Subcutaneous adipose tissue (tissue), 4 donors: Measurements from ENCODE around the gene SERPINA5. TPM values are rescaled to one million over a fixed set of nuclear protein-coding genes. Genes with fewer than 3 reads are reported as not detected.

ENCODE experiments used
- total RNA-seq, 4 donors: library from RNA; depleted of rRNA; stranded (reverse); fragments of >200 nt; gene quantifications; one replicate each; pipeline ENCODE4 v1.1.0, GENCODE V29; 2016
- TF ChIP-seq, protein P1 (sequence below): fragments of 450-650 bp; IDR thresholded peaks from one replicate; pipeline ENCODE4 v1.5.1; 2016; ENCODE audit warnings: low read depth, mild to moderate bottlenecking, control low read depth, antibody characterized with exemption, moderate library complexity

Gene SERPINA5
- total RNA-seq, 4 donors from 2014 or later = 2.0 to 5.5 (median 3.2) TPM

DNA sequence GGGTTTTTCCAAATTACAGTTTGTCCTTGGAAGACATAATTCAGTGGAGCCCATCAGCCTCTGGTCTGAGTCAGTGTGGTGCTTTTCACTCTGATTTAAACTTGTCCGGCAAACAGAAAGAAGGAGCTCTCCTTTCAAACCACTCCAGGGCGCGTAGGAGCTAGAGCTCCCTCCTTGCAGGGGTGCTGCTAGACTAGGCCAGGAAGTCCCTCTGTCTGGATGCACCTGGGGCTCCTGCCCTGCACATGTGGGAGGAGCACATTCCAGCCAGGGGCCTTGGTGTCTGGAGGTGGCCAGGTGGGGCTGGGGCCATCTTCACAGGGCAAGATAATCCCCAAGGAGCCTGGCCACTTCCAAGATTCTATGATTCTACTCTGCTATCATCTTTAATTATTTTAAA is 34.0 kb downstream of the SERPINA5 start:
- TF ChIP-seq, protein P1, sequence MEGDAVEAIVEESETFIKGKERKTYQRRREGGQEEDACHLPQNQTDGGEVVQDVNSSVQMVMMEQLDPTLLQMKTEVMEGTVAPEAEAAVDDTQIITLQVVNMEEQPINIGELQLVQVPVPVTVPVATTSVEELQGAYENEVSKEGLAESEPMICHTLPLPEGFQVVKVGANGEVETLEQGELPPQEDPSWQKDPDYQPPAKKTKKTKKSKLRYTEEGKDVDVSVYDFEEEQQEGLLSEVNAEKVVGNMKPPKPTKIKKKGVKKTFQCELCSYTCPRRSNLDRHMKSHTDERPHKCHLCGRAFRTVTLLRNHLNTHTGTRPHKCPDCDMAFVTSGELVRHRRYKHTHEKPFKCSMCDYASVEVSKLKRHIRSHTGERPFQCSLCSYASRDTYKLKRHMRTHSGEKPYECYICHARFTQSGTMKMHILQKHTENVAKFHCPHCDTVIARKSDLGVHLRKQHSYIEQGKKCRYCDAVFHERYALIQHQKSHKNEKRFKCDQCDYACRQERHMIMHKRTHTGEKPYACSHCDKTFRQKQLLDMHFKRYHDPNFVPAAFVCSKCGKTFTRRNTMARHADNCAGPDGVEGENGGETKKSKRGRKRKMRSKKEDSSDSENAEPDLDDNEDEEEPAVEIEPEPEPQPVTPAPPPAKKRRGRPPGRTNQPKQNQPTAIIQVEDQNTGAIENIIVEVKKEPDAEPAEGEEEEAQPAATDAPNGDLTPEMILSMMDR = no peak

DNA sequence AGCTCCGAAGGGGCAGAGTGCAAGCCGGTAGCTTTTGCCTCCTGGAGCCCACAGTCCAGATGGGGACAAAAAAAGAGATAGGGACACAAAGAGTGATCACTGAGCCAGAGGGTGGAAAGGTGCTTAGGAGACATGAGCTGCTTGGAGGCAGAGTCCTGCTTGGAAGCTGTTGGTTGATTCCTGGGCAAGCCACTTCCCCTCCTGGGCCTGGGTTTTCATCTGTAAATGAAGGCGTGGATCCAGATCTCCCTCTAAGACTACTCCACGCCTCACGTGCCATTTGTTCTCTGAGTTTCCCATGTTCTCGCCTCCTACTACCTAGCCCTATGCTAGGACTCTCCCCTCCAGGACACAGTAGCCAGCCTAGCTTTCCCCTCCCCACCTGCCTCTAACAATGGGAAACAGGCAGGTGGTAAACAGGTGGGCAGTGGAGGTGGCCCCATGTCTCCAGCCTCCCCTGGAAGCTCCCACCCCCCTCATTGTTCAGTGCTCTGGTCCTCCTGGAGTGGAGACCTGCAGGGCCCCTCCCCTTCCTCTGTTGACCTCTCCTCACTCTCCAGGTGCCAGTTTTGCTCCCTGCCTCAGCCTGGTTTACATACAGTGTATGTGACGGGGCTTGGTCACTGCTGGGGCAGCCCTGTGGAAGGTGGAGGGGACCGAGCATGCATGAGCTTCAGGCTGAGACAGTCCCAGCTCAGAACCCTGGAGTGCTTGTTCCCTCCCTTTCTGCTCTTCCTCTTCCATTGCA is 34.8 kb downstream of the SERPINA5 start:
- TF ChIP-seq, protein P1 = no peak

DNA sequence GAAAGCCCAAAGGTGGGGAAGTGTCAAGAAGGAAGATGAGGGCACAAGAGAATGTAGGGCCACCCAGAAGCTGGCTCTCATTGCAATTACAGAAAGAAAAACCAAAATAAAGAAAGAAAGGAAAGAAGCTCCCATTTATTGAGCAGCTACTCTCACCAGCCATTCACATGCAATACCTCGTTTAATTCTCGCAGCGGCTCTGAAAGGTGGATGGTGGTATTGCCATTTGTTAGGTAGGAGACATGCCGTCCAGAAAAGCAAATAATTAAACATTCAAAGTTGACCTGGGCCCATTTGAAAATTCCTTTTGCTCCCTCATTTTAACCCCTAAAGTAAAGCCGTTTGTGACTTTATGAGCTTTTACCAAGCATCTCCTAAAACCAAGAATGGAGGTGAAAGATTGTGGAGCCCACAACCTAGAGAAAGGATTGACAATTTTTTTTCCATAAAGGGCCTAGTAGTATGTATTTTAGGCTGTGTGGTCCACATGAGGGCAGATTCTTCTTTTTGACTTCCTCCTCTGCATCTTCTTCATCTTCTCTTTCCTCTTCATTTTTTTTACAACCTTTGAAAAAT is 36.2 kb downstream of the SERPINA5 start:
- TF ChIP-seq, protein P1 = no peak

DNA sequence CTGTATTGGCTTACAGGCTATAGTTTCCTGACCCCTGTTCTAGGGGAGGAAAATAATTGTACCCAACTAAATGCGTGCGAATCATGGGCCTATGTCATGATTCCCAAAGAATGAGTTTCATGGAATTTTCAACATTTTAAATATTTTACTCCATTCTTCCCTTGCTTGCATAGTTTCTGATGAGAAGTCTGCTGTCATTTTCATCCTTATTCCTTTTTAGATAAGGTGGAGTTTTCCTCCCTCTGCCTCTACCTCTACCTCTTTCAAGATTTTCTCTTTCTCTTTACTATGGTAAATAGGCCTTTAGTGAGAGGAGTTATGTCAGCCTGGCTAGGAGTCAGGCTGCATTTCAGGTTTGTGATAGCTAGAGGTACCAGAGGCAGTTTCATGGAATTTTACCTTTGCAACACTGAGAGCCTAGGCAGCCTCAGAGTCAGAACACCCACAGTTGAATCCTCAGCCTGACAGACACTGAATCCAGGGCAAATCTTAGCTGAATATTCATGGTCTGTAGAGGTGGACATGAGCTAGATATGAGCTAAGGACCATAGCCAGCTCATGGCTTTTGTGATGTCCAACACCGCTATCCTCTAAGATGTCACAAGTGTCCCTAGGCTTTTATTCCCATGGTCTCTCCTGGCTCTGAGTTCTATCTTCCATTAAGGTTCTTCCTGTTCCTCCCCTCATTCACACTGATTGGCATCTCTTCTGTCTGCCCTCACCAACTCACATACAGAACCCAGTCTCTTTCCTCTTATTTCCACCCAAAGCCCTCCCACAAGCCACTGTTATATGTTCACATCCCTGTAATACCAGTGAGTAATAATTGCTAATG is 37.0 kb downstream of the SERPINA5 start:
- TF ChIP-seq, protein P1 = no peak

DNA sequence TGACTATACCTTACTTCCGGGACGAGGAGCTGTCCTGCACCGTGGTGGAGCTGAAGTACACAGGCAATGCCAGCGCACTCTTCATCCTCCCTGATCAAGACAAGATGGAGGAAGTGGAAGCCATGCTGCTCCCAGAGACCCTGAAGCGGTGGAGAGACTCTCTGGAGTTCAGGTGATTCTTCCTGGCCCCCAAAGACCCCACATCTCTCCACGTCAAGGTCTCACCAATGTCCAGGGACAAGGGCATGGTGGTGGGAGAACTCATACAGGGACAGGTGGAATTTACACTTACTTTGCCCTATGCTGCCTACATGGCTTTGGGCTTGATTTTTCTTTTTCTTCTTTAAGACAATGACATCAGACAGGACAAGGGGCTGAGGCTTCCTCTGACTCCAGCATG is 38.1 kb downstream of the SERPINA5 start:
- TF ChIP-seq, protein P1 = no peak

DNA sequence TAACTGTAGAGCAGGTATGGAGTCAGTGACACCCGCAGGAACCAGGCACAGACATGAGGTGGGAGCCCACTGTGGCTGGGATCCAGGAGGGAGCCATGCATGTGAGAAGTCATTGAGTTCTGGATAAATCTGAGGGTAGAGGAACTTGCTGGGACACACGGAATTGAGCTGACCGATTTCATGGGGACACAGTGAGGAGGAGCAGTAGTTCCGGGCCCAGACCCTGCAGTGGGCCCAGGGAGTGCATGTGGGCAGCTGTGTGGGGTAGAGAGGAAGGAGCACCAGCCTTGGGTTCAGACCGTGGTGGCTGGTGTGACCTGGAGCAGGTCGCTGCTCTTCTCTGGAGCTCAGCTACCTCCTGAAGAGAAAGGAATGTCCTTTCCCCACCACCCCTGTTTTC is 39.4 kb downstream of the SERPINA5 start:
- TF ChIP-seq, protein P1 = no peak
